CD8-positive, alpha-beta memory T cell (primary cell): ENCODE measurements around the gene CCDC86. TPM values are rescaled to one million over a fixed set of nuclear protein-coding genes. Genes with fewer than 3 reads are reported as not detected.

Experiments used
- CTCF ChIA-PET: fragments of 350-600 bp; sonication (Branson Sonifier 250); formaldehyde crosslinking; loops from one replicate; lab custom pipeline; 2021; ENCODE audit warnings: antibody characterized with exemption; lab: Charles Lee
- POLR2A ChIA-PET: fragments of 350-600 bp; sonication (Branson Sonifier 250); formaldehyde crosslinking; loops from one replicate; lab custom pipeline; 2021; ENCODE audit warnings: antibody characterized with exemption; lab: Charles Lee
- DNase-seq, 5 donors: peaks; one replicate each; pipeline versions ENCODE4 v3.0.0 to v3.0.0-alpha.2; 2020 to 2022; ENCODE audit warnings: mixed read lengths in 1 of 5
- H3K27ac ChIP-seq: one replicate; pipeline ENCODE4 v1.7.0; 2013; ENCODE audit warnings: low read depth, mild to moderate bottlenecking, low read length, moderate library complexity
- H3K27me3 ChIP-seq: 2 replicates; pipeline ENCODE4 v1.7.0; 2013; ENCODE audit warnings: low read length, mild to moderate bottlenecking; ENCODE audit not compliant: insufficient read depth, poor library complexity, severe bottlenecking
- H3K36me3 ChIP-seq: 2 replicates; pipeline ENCODE4 v1.7.0; 2013; ENCODE audit warnings: mild to moderate bottlenecking, low read length, moderate library complexity; ENCODE audit not compliant: insufficient read depth
- H3K4me1 ChIP-seq: 2 replicates; pipeline ENCODE4 v1.7.0; 2013; ENCODE audit warnings: mild to moderate bottlenecking, low read length, moderate library complexity; ENCODE audit not compliant: insufficient read depth
- H3K4me3 ChIP-seq: 2 replicates; pipeline ENCODE4 v1.7.0; 2013; ENCODE audit warnings: mild to moderate bottlenecking, low read length
- H3K9me3 ChIP-seq: 2 replicates; pipeline ENCODE4 v1.7.0; 2013; ENCODE audit warnings: mild to moderate bottlenecking, low read length
- H3K27ac Mint-ChIP-seq, 8 donors: one replicate each; pipeline ENCODE4 v1.8.0; 2020 to 2021; ENCODE audit warnings: mixed read lengths in 8 of 8, mild to moderate bottlenecking in 6 of 8, inconsistent platforms in 3 of 8, moderate library complexity in 3 of 8
- H3K27me3 Mint-ChIP-seq, 2 donors: one replicate each; pipeline ENCODE4 v1.8.0; 2020 to 2021; ENCODE audit warnings: mixed read lengths in 2 of 2, mild to moderate bottlenecking in 1 of 2, moderate library complexity in 1 of 2
- H3K36me3 Mint-ChIP-seq, 3 donors: one replicate each; pipeline ENCODE4 v1.8.0; 2020 to 2021; ENCODE audit warnings: mixed read lengths in 3 of 3, inconsistent platforms in 1 of 3, mild to moderate bottlenecking in 1 of 3
- H3K4me1 Mint-ChIP-seq, 3 donors: one replicate each; pipeline ENCODE4 v1.8.0; 2020 to 2021; ENCODE audit warnings: mixed read lengths in 3 of 3, inconsistent platforms in 1 of 3, mild to moderate bottlenecking in 1 of 3
- H3K4me3 Mint-ChIP-seq, 7 donors: one replicate each; pipeline ENCODE4 v1.8.0; 2020 to 2021; ENCODE audit warnings: mixed read lengths in 7 of 7, mild to moderate bottlenecking in 6 of 7, moderate library complexity in 4 of 7, inconsistent platforms in 2 of 7
- H3K9me3 Mint-ChIP-seq, 5 donors: one replicate each; pipeline ENCODE4 v1.8.0; 2020 to 2022; ENCODE audit warnings: mixed read lengths in 5 of 5, mild to moderate bottlenecking in 3 of 5, moderate library complexity in 2 of 5, inconsistent platforms in 1 of 5
- polyA plus RNA-seq: library from polyadenylated mRNA; unstranded; fragments of 300-500 nt; fragmentation: Illumina TruSeq; gene quantifications from one replicate; pipeline ENCODE4 v1.2.3, GENCODE V29; 2021
- total RNA-seq, 2 experiments: library from RNA; stranded (reverse); gene quantifications; one replicate each; pipeline ENCODE4 v1.2.3, GENCODE V29; 2021

The CCDC86 gene
- total and polyA plus RNA-seq, 3 experiments from 2014 or later: 21.8 to 124 (median 122) TPM

GRCh38 chr11:60899046-60899936 is 57.4 kb downstream of the CCDC86 start:
- peaks cover 81% of the 10 kb centered on the region for H3K36me3 ChIP-seq
- Mint-ChIP-seq H3K4me3 (peak overlapping the region in 1 of 7 donors; percentile 15), H3K9me3 (no peaks in the 10 kb centered on the region), H3K4me1 (peaks cover 9 to 21% (median 10%) of the 10 kb centered on the region in 3 donors), H3K36me3 (peaks cover 15 to 97% (median 22%) of the 10 kb centered on the region in 3 donors), H3K27me3 (no peaks in the 10 kb centered on the region), H3K27ac (peak overlapping the region in 5 of 8 donors; percentile 23 to 61 (median 38))
- DNase-seq: peak in 4 of 5 donors; percentile 10 to 56 (median 36)
- ChIA-PET CTCF (interaction anchor here (0.6 to 6.0 kb wide), 16 partner anchors 9 to 288 kb away, joined by 3 to 32 read pairs (median 4); partner anchors contain the start of genes TMEM109 and TMEM132A), POLR2A (interaction anchor here (0.8 kb wide), 1 partner anchor 14 kb away, joined by 6 read pairs; the partner anchor contains the start of gene TMEM109)
- no peaks in the 10 kb centered on the region for H3K27me3 ChIP-seq
- H3K27ac ChIP-seq: no peak overlapping the region
- H3K9me3 ChIP-seq: no peaks in the 10 kb centered on the region
- no peak overlapping the region for H3K4me3 ChIP-seq
- peaks cover 8% of the 10 kb centered on the region for H3K4me1 ChIP-seq

- peaks cover 12 to 92% (median 22%) of the 10 kb centered on the region in 3 donors for H3K36me3 Mint-ChIP-seq
- Histone ChIP-seq H3K4me3 (no peak overlapping the region), H3K36me3 (peaks cover 78% of the 10 kb centered on the region), H3K27ac (no peak overlapping the region), H3K27me3 (no peaks in the 10 kb centered on the region), H3K9me3 (no peaks in the 10 kb centered on the region), H3K4me1 (peaks cover 15% of the 10 kb centered on the region)
- DNase-seq: no peak
- no peaks in the 10 kb centered on the region for H3K9me3 Mint-ChIP-seq
- H3K4me1 Mint-ChIP-seq: peaks cover 15 to 28% (median 16%) of the 10 kb centered on the region in 3 donors
- ChIA-PET CTCF (interaction anchor here (0.6 to 6.0 kb wide), 15 partner anchors 12 to 288 kb away, joined by 3 to 32 read pairs (median 4); partner anchors contain the start of genes TMEM109 and TMEM132A), POLR2A (interaction anchor here (0.8 kb wide), 1 partner anchor 14 kb away, joined by 6 read pairs; the partner anchor contains the start of gene TMEM109)
- H3K27me3 Mint-ChIP-seq: no peaks in the 10 kb centered on the region
- peak overlapping the region in 3 of 8 donors; percentile 48 to 81 (median 61) for H3K27ac Mint-ChIP-seq
- peak overlapping the region in 1 of 7 donors; percentile 27 for H3K4me3 Mint-ChIP-seq
Measured at GRCh38 chr11:60899977-60900376, 58.1 kb downstream of the CCDC86 start.

Other genes starting within 250 kb of the CCDC86 start
- gene MS4A8, start 142.5 kb upstream of the CCDC86 start, total RNA-seq: not detected
- gene MS4A8, start 142.5 kb upstream of the CCDC86 start, polyA plus RNA-seq: not detected
- not detected for gene MS4A18, start 117.4 kb upstream of the CCDC86 start, total RNA-seq
- gene MS4A18, start 117.4 kb upstream of the CCDC86 start, polyA plus RNA-seq: not detected
- gene MS4A15, start 85.2 kb upstream of the CCDC86 start, total RNA-seq: not detected
- not detected for gene MS4A15, start 85.2 kb upstream of the CCDC86 start, polyA plus RNA-seq
- not detected for gene MS4A10, start 56.8 kb upstream of the CCDC86 start, total RNA-seq
- not detected for gene MS4A10, start 56.8 kb upstream of the CCDC86 start, polyA plus RNA-seq
- under 1 TPM; 0.28 to 0.42 TPM for gene PTGDR2, start 13.8 kb downstream of the CCDC86 start, total RNA-seq
- gene PTGDR2, start 13.8 kb downstream of the CCDC86 start, polyA plus RNA-seq: 2.2 TPM
- gene ZP1, start 25.4 kb downstream of the CCDC86 start, total RNA-seq: not detected
- gene ZP1, start 25.4 kb downstream of the CCDC86 start, polyA plus RNA-seq: 0.22 TPM
- 100 to 1,000 TPM; 201 to 204 TPM for gene PRPF19, start 64.5 kb downstream of the CCDC86 start, total RNA-seq
- gene PRPF19, start 64.5 kb downstream of the CCDC86 start, polyA plus RNA-seq: 19.0 TPM
- 100 to 1,000 TPM; 144 to 147 TPM for gene TMEM109, start 72.0 kb downstream of the CCDC86 start, total RNA-seq
- 396 TPM for gene TMEM109, start 72.0 kb downstream of the CCDC86 start, polyA plus RNA-seq
- gene TMEM132A, start 82.3 kb downstream of the CCDC86 start, total RNA-seq: under 1 TPM; 0.68 to 0.73 TPM
- gene TMEM132A, start 82.3 kb downstream of the CCDC86 start, polyA plus RNA-seq: not detected
- 1 to 10 TPM; 1.2 to 1.5 TPM for gene SLC15A3, start 110.1 kb downstream of the CCDC86 start, total RNA-seq
- not detected for gene SLC15A3, start 110.1 kb downstream of the CCDC86 start, polyA plus RNA-seq
- 100 to 1,000 TPM; 229 to 233 TPM for gene CD6, start 129.6 kb downstream of the CCDC86 start, total RNA-seq
- 156 TPM for gene CD6, start 129.6 kb downstream of the CCDC86 start, polyA plus RNA-seq